K562 (cell line): ENCODE measurements around the gene TMEM128. TPM values are rescaled to one million over a fixed set of nuclear protein-coding genes. Genes with fewer than 3 reads are reported as not detected.

ENCODE experiments used
- CBFA2T2 ChIP-seq: fragments of 450-650 bp; conservative IDR thresholded peaks from 2 replicates; pipeline ENCODE4 v1.6.1; 2017; ENCODE audit warnings: mild to moderate bottlenecking
- CBX3 ChIP-seq, 2 experiments: IDR thresholded peaks; 1 replicate in 1 of 2; 2 replicates in 1 of 2; pipeline ENCODE4 v1.6.1; 2012; ENCODE audit warnings: inconsistent platforms in 2 of 2, low read length in 2 of 2, borderline replicate concordance in 1 of 2, control low read depth in 1 of 2
- CBX8 ChIP-seq: fragments of 200-600 bp; sonication (generic); IDR thresholded peaks from 2 replicates; pipeline ENCODE4 v1.6.1; 2012; ENCODE audit warnings: borderline replicate concordance, mixed run types, low read depth, mild to moderate bottlenecking, moderate library complexity, mixed read lengths, low read length, control low read depth, inconsistent platforms; ENCODE audit not compliant: poor library complexity, severe bottlenecking; ENCODE audit errors: extremely low read depth
- ELF1 ChIP-seq: fragments of 200-800 bp; sonication (Bioruptor generic); IDR thresholded peaks from 2 replicates; pipeline ENCODE4 v1.6.1; 2016; ENCODE audit warnings: missing genetic modification characterization, missing compliant biosample characterization
- FOSL1 ChIP-seq: fragments of 200-800 bp; sonication (Bioruptor generic); conservative IDR thresholded peaks from 2 replicates; pipeline ENCODE4 v1.6.1; 2016; ENCODE audit warnings: missing genetic modification characterization, missing compliant biosample characterization
- GATA2 ChIP-seq: sonication (generic); formaldehyde crosslinking; IDR thresholded peaks from 2 replicates; pipeline ENCODE4 v1.4.0; 2020; ENCODE audit warnings: mild to moderate bottlenecking, missing genetic modification reagents
- HMGXB4 ChIP-seq: sonication (generic); formaldehyde crosslinking; IDR thresholded peaks from 2 replicates; pipeline ENCODE4 v1.8.1; 2023; ENCODE audit warnings: mild to moderate bottlenecking, missing genetic modification reagents
- MCM7 ChIP-seq, 2 experiments: fragments of 450-650 bp; IDR thresholded peaks; 2 replicates each; pipeline ENCODE4 v1.6.1; 2016 to 2018
- NFXL1 ChIP-seq: fragments of 450-650 bp; formaldehyde crosslinking; IDR thresholded peaks from 2 replicates; pipeline ENCODE4 v1.4.0; 2021; ENCODE audit warnings: mild to moderate bottlenecking
- NR4A1 ChIP-seq, 2 experiments: fragments of 250-450 bp in 1 of 2; fragments of 450-650 bp in 1 of 2; sonication (Bioruptor Pico) in 1 of 2; IDR thresholded peaks; 2 replicates each; pipeline versions ENCODE4 v1.4.0 to v1.6.1; 2016 to 2020; ENCODE audit warnings: mild to moderate bottlenecking in 2 of 2, missing compliant biosample characterization in 1 of 2, missing genetic modification characterization in 1 of 2, moderate library complexity in 1 of 2
- PATZ1 ChIP-seq: fragments of 250-450 bp; sonication (Bioruptor Pico); IDR thresholded peaks from 2 replicates; pipeline ENCODE4 v1.5.0; 2020; ENCODE audit warnings: mild to moderate bottlenecking, borderline replicate concordance
- POLR2AphosphoS5 ChIP-seq: IDR thresholded peaks from 2 replicates; pipeline ENCODE4 v1.6.1; 2011; ENCODE audit warnings: mild to moderate bottlenecking, low read depth, low read length, moderate library complexity; ENCODE audit not compliant: control insufficient read depth, insufficient read depth
- RNF219 ChIP-seq: fragments of 250-450 bp; sonication (Bioruptor Pico); IDR thresholded peaks from 2 replicates; pipeline ENCODE4 v1.5.0; 2022; ENCODE audit warnings: mild to moderate bottlenecking
- XRCC3 ChIP-seq: fragments of 450-650 bp; IDR thresholded peaks from 2 replicates; pipeline ENCODE4 v1.6.1; 2017; ENCODE audit warnings: mild to moderate bottlenecking, moderate library complexity
- ZBTB26 ChIP-seq: fragments of 450-650 bp; formaldehyde crosslinking; IDR thresholded peaks from 2 replicates; pipeline ENCODE4 v1.4.0; 2022; ENCODE audit warnings: missing genetic modification characterization
- ZBTB8A ChIP-seq: fragments of 450-650 bp; IDR thresholded peaks from 2 replicates; pipeline ENCODE4 v1.6.1; 2018; ENCODE audit warnings: mild to moderate bottlenecking, moderate library complexity; ENCODE audit not compliant: partially characterized antibody
- ZFP1 ChIP-seq: fragments of 450-650 bp; formaldehyde crosslinking; IDR thresholded peaks from 2 replicates; pipeline ENCODE4 v1.4.0; 2020; ENCODE audit warnings: mild to moderate bottlenecking, mixed read lengths
- ZFP36 ChIP-seq: fragments of 150-350 bp; IDR thresholded peaks from 2 replicates; pipeline ENCODE4 v1.6.1; 2018; ENCODE audit warnings: low read length, low read depth; ENCODE audit not compliant: partially characterized antibody
- ZNF217 ChIP-seq: sonication (generic); formaldehyde crosslinking; IDR thresholded peaks from 2 replicates; pipeline ENCODE4 v1.8.0; 2022; ENCODE audit warnings: mild to moderate bottlenecking, missing genetic modification reagents
- ZNF57 ChIP-seq: fragments of 450-650 bp; formaldehyde crosslinking; IDR thresholded peaks from 2 replicates; pipeline ENCODE4 v1.4.0; 2020; ENCODE audit warnings: mild to moderate bottlenecking, moderate library complexity
- polyA plus RNA-seq, 8 experiments: library from polyadenylated mRNA; depleted of rRNA in 4 of 8; stranded (reverse) in 5 of 8; unstranded in 3 of 8; fragments of >200 nt; fragmentation: Nextera tagmentation in 2 of 8; fragmentation: Illumina TruSeq in 1 of 8; extraction: Ambion mirVana in 2 of 8; extraction: Trizol in 1 of 8; gene quantifications; 2 replicates each; pipeline versions ENCODE4 v1.2.1 to v1.2.3, GENCODE V29; 2011 to 2014; ENCODE audit warnings: inconsistent platforms in 1 of 8, missing spikeins in 1 of 8
- total RNA-seq, 7 experiments: library from RNA; depleted of rRNA in 6 of 7; stranded (reverse); fragments of >200 nt in 6 of 7; fragmentation: Illumina TruSeq in 2 of 7; extraction: Trizol in 2 of 7; gene quantifications; 2 replicates each; pipeline versions ENCODE4 v1.2.1 to v1.2.3, GENCODE V29; 2011 to 2021; ENCODE audit warnings: low replicate concordance in 1 of 7

TMEM128 gene
- total and polyA plus RNA-seq, 9 of the 15 experiments (the other 6 are each of a cell fraction or from before 2014, with no cell fraction given): 9.1 to 40.0 (median 14.3) TPM

- TF ChIP-seq PATZ1 (CRISPR knock-in tag): no peak
- no peak for TF ChIP-seq XRCC3
- no peak for TF ChIP-seq ZFP36
- no peak for TF ChIP-seq ZNF217 (CRISPR knock-in tag)
- TF ChIP-seq CBX3 (IDR thresholded peaks at IDR 0.05; ENCODE audit: borderline replicate concordance in 1 of 2, low read length in 2 of 2): no peak
- TF ChIP-seq MCM7 (IDR thresholded peaks at IDR 0.05): no peak
- TF ChIP-seq HMGXB4 (CRISPR knock-in tag): no peak
- TF ChIP-seq ZNF57: no peak
- TF ChIP-seq POLR2AphosphoS5: peak; percentile 61
- TF ChIP-seq NFXL1 (CRISPR knock-in tag): no peak
- TF ChIP-seq ZFP1 (CRISPR knock-in tag): no peak
- TF ChIP-seq GATA2 (CRISPR knock-in tag): no peak
- TF ChIP-seq CBX8: no peak
- no peak for TF ChIP-seq RNF219 (CRISPR knock-in tag)
- no peak for TF ChIP-seq ZBTB26
- no peak for TF ChIP-seq ZBTB8A
- TF ChIP-seq NR4A1 (CRISPR knock-in tag; IDR thresholded peaks at IDR 0.05): no peak
- no peak for TF ChIP-seq NR4A1 (tag; IDR thresholded peaks at IDR 0.05)
- no peak for TF ChIP-seq CBFA2T2
- TF ChIP-seq ELF1: no peak
- TF ChIP-seq FOSL1: no peak
Observed at GRCh38 chr4:4289941-4290850, 42.2 kb upstream of the TMEM128 start, which contains the start of the genes LYAR and ZBTB49 (continued).
